Cardiac muscle cell (in vitro differentiated cells and primary cell): ENCODE measurements around the gene HECW1. TPM values are rescaled to one million over a fixed set of nuclear protein-coding genes. Genes with fewer than 3 reads are reported as not detected.

Experiments used
- DNase-seq, 2 donors: peaks; one replicate each; pipeline versions ENCODE4 v3.0.0 to v3.0.0-alpha.2; 2010 to 2017; ENCODE audit warnings: low read depth in 1 of 2, low spot score in 1 of 2
- H3K27ac ChIP-seq: fragments of 200-600 bp; sonication (generic); 2 replicates; pipeline ENCODE4 v1.5.1; 2016
- H3K27me3 ChIP-seq: fragments of 200-600 bp; sonication (generic); 2 replicates; pipeline ENCODE4 v1.6.0; 2016; ENCODE audit warnings: control low read depth
- H3K36me3 ChIP-seq: fragments of 200-600 bp; sonication (generic); 2 replicates; pipeline ENCODE4 v1.5.1; 2016; ENCODE audit warnings: control low read depth
- H3K4me1 ChIP-seq: fragments of 200-600 bp; sonication (generic); 2 replicates; pipeline ENCODE4 v1.8.1; 2017; ENCODE audit warnings: low read depth, mild to moderate bottlenecking, mixed run types
- H3K4me3 ChIP-seq: fragments of 200-600 bp; sonication (generic); 2 replicates; pipeline ENCODE4 v1.5.1; 2016; ENCODE audit warnings: mild to moderate bottlenecking
- H3K9me3 ChIP-seq: fragments of 200-600 bp; sonication (generic); 2 replicates; pipeline ENCODE4 v1.5.1; 2017; ENCODE audit warnings: low read depth, mild to moderate bottlenecking, control low read depth
- polyA plus RNA-seq: library from polyadenylated mRNA; unstranded; fragments of >200 nt; fragmentation: Nextera tagmentation; extraction: Ambion mirVana; gene quantifications from 2 replicates; pipeline ENCODE4 v1.2.1, GENCODE V29; 2016
- total RNA-seq: library from RNA; depleted of rRNA; stranded (reverse); fragments of >200 nt; gene quantifications from 2 replicates; pipeline ENCODE4 v1.2.3, GENCODE V29; 2016
- TF ChIP-seq, protein P1 (sequence below): IDR thresholded peaks from 2 replicates; pipeline ENCODE4 v1.5.1; 2012; ENCODE audit warnings: low read depth, mild to moderate bottlenecking, low read length

The HECW1 gene
- total and polyA plus RNA-seq, 2 experiments from 2014 or later, result 0.06 to 0.13 TPM

DNA sequence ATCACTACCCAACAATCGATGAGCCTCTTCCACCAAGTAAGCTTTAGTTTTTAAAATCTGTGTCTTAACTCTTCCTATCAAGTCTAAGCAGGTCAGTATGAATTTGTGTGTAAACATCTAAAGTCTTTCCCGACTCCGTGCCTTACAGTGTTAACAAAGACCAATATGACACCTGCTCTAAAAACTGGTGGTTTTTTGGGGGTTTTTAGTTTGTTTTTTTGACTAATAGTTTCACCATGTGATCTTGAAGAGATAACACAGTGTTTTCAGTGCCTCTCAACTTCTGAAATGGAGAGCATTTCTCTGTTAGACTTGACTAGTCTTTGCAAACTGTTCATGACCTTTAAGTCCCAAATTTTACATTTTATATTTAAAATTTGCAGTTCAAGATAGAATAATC lies 338.4 kb downstream of the HECW1 start:
- H3K27me3 ChIP-seq, result no peaks in the 10 kb centered on the region
- DNase-seq, result no peak
- H3K4me1 ChIP-seq, result no peaks in the 10 kb centered on the region
- TF ChIP-seq, protein P1, sequence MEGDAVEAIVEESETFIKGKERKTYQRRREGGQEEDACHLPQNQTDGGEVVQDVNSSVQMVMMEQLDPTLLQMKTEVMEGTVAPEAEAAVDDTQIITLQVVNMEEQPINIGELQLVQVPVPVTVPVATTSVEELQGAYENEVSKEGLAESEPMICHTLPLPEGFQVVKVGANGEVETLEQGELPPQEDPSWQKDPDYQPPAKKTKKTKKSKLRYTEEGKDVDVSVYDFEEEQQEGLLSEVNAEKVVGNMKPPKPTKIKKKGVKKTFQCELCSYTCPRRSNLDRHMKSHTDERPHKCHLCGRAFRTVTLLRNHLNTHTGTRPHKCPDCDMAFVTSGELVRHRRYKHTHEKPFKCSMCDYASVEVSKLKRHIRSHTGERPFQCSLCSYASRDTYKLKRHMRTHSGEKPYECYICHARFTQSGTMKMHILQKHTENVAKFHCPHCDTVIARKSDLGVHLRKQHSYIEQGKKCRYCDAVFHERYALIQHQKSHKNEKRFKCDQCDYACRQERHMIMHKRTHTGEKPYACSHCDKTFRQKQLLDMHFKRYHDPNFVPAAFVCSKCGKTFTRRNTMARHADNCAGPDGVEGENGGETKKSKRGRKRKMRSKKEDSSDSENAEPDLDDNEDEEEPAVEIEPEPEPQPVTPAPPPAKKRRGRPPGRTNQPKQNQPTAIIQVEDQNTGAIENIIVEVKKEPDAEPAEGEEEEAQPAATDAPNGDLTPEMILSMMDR, result no peak
- no peaks in the 10 kb centered on the region for H3K36me3 ChIP-seq
- H3K9me3 ChIP-seq, result no peaks in the 10 kb centered on the region
- no peak overlapping the region for H3K27ac ChIP-seq
- no peak overlapping the region for H3K4me3 ChIP-seq

DNA sequence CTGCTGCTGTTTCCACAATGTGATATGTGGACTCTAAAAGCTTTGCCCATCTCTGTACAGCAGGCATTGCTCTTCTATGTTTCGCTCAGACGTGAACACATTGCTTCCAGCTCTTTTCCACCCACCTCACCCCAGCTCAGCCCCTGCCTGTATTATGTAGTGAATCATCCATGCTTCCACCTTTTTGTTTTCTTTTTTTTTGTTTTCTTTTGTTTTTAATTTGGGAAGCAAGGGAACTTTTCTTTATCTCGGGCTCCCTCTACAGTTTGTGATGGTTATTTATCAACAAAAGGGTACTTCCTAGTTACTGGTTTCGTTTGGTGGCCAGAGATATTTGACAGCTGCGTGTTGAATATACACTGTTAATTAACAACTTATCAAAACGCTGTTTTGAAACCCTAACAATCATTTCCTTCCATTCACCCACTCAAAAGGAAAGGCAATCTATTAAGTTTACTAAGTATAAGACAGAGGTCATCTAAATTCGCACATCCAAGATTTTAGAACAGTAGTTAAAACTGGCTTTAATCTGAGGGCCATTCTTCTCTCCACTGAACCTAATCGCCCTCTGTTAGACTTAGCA lies 342.6 kb downstream of the HECW1 start:
- Histone ChIP-seq H3K4me1 (no peaks in the 10 kb centered on the region), H3K4me3 (no peak overlapping the region), H3K27me3 (no peaks in the 10 kb centered on the region), H3K27ac (no peak overlapping the region), H3K36me3 (no peaks in the 10 kb centered on the region), H3K9me3 (no peaks in the 10 kb centered on the region)
- TF ChIP-seq, protein P1, result peak; percentile 45
- DNase-seq, result peak; percentile 34 to 60

DNA sequence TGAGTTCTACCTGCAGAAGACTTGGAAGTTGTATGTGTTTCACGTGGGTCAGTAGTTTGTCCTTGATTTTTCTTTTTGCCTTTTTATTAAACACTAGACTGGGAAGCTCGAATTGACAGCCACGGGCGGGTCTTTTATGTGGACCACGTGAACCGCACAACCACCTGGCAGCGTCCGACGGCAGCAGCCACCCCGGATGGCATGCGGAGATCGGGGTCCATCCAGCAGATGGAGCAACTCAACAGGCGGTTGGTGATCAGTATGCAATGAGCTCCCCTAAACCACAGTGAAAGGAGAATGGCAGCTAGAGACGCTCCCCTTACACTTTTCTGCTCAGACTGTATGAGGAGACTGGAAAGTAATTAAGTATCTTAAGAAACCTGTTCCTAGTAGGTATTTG lies 343.8 kb downstream of the HECW1 start:
- no peak overlapping the region for H3K4me3 ChIP-seq
- H3K9me3 ChIP-seq, result no peaks in the 10 kb centered on the region
- DNase-seq, result peak in 1 of 2 donors; percentile 13
- H3K36me3 ChIP-seq, result no peaks in the 10 kb centered on the region
- H3K27ac ChIP-seq, result no peak overlapping the region
- TF ChIP-seq, protein P1, result no peak
- no peaks in the 10 kb centered on the region for H3K27me3 ChIP-seq
- H3K4me1 ChIP-seq, result peaks cover 5% of the 10 kb centered on the region

DNA sequence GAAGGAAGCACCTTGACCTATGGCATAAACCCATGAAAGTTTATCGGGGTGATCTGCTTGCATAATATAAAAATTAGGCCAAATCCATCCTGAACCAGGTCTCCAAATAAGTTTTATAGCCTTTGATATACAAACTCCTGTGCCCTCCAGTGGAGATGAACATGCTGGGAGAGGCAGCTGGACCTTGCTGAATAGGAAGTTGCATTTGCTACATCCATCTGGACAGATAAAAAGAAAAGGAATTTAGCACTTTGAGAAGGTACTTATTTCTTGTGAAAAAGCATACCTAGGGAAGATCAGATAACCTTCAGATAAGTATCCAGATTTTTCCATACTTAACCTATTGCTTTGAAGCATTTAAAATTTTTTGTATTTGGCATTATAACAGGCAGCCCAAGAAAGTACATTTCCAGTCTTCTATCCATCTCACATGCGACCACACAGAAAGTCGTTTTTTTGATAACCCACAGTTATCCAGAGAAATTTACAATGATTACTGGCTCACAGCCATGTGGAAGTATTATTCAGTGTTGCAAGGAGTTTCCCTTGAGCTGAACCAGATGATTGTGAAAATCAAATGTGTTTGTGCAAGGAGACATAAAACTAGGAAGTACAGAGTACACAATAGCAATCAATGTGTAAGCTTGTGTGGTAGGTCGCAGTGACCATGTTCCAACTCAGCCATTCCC lies 346.0 kb downstream of the HECW1 start:
- H3K4me3 ChIP-seq, result no peak overlapping the region
- peaks cover 14% of the 10 kb centered on the region for H3K4me1 ChIP-seq
- no peak overlapping the region for H3K27ac ChIP-seq
- H3K9me3 ChIP-seq, result no peaks in the 10 kb centered on the region
- no peaks in the 10 kb centered on the region for H3K36me3 ChIP-seq
- TF ChIP-seq, protein P1, result no peak
- H3K27me3 ChIP-seq, result no peaks in the 10 kb centered on the region
- no peak for DNase-seq

DNA sequence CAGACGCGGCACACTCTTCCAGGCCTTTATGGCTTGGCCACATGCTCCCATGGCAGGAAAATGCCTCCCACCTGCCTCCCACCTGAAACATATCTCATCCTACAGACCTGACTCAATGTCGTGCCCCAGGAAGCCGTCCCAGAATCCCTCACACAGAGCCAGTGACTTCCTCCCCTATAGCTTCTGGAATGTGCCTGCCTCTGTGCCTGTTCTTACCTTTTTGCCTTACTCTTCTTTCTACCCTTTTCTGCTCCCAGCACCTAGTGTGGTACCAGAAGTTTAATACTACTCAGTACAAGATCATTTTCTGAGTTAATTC lies 346.5 kb downstream of the HECW1 start:
- Histone ChIP-seq H3K4me1 (peaks cover 14% of the 10 kb centered on the region), H3K36me3 (no peaks in the 10 kb centered on the region), H3K27ac (no peak overlapping the region), H3K4me3 (no peak overlapping the region), H3K9me3 (no peaks in the 10 kb centered on the region), H3K27me3 (no peaks in the 10 kb centered on the region)
- TF ChIP-seq, protein P1, result no peak
- DNase-seq, result no peak
